Sigmoid colon (tissue), 4 donors: Measurements from ENCODE around the gene CRTC1.

Experiments used
- CTCF ChIP-seq, 4 experiments: fragments of 450-650 bp in 3 of 4; fragments of 200-600 bp in 1 of 4; IDR thresholded peaks; one replicate each; pipeline ENCODE4 v1.5.1; 2016 to 2019; ENCODE audit warnings: antibody characterized with exemption in 4 of 4, mild to moderate bottlenecking in 3 of 4, moderate library complexity in 2 of 4
- EP300 ChIP-seq, 4 donors: sonication (generic); formaldehyde crosslinking; IDR thresholded peaks; one replicate each; pipeline ENCODE4 v1.6.1; 2017; ENCODE audit warnings: antibody characterized with exemption in 4 of 4
- POLR2A ChIP-seq, 2 donors: fragments of 450-650 bp; IDR thresholded peaks; one replicate each; pipeline ENCODE4 v1.6.1; 2016; ENCODE audit warnings: antibody characterized with exemption in 2 of 2, mild to moderate bottlenecking in 2 of 2, moderate library complexity in 2 of 2
- POLR2AphosphoS5 ChIP-seq, 4 donors: sonication (generic); formaldehyde crosslinking; IDR thresholded peaks; one replicate each; pipeline ENCODE4 v1.6.1; 2017; ENCODE audit warnings: antibody characterized with exemption in 4 of 4

DNA sequence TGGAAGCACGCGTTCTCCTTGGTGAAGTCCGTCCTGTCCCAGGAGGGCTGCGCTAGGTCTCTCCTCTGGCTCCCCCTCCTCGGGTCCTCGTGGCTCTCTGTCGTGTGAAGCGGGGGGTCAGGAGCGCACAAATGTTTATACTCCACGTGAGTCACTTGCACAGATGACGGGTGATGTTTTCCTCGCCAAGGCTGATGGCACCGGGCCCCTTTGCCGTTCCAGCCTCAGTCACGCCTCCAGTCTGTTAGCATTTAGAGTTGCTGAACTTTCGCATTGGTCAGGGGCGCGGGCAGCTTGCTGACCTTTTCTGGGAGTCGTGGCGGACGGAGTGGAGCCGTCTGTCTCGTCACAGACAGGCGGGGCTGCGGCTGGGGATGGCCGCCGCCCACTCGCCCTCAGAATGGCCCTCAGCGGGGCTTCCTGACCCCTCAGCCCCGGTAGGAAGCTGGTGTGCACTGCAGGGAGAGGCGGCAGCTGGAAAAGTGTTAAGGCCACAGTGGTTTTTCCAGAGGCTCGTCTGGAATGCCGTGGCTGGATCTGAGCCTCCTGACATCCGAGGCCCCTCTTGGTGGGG is 32.9 kb upstream of the CRTC1 start:
- TF ChIP-seq CTCF (IDR thresholded peaks at IDR 0.05) (no peak), POLR2A (IDR thresholded peaks at IDR 0.05) (no peak), POLR2AphosphoS5 (IDR thresholded peaks at IDR 0.05) (peak; percentile 22 to 64 (median 48)), EP300 (IDR thresholded peaks at IDR 0.05) (peak in 2 of 4 donors; percentile 32 to 69)
